Dedifferentiated amniotic fluid mesenchymal stem cell (primary cell): Measurements from ENCODE around the gene R3HDM1.
"Not testable (repeated sequence)": the region's sequence is repeated elsewhere in the genome, so short reads cannot be mapped to it uniquely, and the experiment has no call there.

Experiments used
- DNase-seq: peaks from one replicate; pipeline ENCODE4 v3.0.0-alpha.2; 2016; ENCODE audit errors: extremely low spot score

R3HDM1 gene

GRCh38 chr2:135570884-135571283 lies 39.6 kb downstream of the R3HDM1 start:
- no peak for DNase-seq

DNA sequence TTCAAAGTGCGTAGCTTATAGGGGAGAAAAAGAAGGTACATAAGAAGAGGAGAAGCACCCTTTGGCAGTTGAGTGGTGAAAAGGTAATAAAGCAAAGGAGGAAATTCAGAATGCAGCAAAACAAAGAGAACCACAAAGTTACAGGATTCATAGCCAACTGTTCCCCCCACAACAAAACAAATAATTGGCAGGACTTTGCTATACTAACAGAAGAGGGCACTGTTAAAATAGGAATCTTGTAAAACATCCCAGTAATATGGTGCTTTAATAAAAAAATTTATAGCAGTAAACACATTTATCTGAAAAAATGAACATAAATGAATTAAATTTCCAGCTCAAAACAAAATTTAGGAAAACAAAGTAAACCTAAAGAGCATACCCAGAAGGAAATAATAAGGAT lies 42.3 kb downstream of the R3HDM1 start:
- no peak for DNase-seq

GRCh38 chr2:135581282-135581681 lies 50.0 kb downstream of the R3HDM1 start:
- no peak for DNase-seq

GRCh38 chr2:135582383-135582782 lies 51.1 kb downstream of the R3HDM1 start:
- no peak for DNase-seq

- DNase-seq: no peak
Observed at GRCh38 chr2:135585586-135585985, 54.3 kb downstream of the R3HDM1 start.

DNA sequence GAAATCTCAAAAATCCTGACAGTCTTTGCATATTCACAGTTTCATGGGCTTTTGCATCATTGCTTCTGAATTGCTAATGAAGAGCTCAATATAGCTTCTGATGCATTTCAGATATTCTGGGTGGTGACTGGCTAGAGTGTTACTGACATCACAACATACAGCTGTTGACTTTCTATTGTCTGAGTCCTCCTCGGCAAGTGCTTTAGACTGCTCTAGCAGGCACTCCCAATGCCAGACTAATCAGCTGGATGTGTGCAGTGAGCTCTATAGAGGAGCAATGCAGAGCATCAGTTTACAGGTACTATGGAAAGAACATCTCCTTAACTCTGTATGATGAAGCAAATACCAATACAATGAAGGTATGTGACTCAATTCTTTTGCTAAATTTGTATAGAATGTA lies 54.9 kb downstream of the R3HDM1 start:
- DNase-seq: no peak

DNA sequence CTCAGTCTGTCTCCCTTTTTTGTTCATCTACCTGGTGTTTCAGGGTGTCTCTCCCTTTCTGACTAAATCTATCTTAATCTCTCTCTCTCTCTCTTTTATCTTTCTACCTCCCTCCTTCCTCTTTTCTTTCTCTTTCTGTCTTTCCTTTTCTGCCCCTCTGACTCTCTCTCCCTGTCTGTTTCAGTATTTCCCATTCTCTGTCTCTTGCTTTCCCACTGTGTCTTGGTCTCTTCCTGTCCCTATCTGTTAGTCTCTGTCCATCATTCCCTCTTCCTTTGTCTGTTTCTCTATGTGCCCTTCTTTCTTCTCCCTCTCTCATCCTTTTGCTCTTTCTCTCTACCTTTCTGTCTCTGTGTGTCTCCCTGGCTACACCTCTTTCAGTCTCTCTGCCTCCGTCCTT lies 56.7 kb downstream of the R3HDM1 start:
- no peak for DNase-seq

GRCh38 chr2:135590619-135591260 lies 59.5 kb downstream of the R3HDM1 start:
- DNase-seq: no peak

DNA sequence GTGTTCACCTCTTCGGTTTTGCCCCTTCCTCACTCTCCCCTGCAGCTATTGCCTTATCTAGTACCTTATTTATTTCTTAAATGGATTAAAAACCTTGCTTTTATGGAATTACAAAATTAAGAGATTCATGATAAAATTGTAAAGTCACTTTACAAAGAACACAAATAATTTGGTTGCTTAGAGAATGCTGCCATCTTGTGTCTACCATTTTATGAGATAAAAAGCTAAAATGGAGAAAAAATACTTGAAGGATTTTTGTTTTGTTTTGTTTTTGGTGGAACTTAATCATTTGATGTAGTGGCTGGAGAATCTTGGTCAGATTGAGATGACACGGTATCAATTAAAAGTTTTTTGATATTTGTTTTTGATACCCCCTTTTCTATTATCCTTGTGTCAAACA lies 69.6 kb downstream of the R3HDM1 start:
- no peak for DNase-seq

DNA sequence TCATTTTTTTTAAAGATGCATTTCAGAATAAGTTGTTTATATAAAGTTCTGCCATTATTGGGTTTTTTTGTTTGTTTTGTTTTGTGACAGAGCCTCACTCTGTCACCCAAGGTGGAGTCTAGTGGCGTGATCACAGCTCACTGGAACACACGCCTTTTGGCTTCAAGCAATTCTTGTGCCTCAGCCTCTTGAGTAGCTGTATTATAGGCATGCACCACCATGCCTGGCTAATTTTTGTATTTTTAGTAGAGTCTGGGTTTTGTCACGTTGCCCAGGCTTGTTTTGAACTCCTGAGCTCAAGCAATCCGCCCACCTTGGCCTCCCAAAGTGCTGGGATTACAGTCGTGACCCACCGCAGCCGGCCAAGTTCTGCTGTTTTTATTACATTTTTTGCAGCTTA lies 72.3 kb downstream of the R3HDM1 start:
- DNase-seq: no peak

DNA sequence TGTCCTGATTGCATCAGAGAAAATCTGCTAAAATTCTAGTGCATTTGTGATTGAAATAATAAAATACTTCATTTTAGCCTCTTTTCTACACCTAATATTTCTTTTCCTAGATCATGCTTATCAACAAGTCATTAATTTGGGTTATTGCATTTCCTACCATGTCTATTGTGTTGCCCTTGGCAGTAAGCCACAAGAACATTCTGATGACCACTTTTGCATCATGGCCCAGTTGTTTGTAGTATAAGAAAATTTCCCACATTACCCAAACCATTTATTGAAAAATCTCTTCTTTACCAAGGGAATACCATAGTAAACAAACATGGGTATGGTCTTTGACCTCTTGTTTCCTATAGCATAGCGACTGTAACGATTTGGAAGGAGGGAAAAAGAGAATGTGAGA lies 76.3 kb downstream of the R3HDM1 start:
- DNase-seq: no peak

DNA sequence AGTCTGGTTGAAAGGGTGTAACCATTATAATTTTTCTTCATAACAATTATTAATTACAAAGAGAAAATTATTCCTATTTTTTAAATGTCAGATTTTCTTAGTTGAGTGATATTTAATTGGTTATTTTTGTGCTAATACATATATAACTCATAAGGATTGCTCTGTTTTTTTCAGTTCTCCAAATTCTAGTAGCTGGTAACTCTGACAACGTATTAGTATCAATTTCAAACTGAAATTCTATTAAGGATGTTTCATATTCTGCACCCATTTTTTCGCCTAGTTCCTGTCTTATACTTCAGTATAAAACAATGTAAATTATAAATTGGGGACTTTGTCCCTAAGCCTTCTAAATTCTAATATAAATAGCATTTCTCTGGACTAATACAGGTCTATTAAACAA lies 81.0 kb downstream of the R3HDM1 start:
- DNase-seq: no peak

- no peak for DNase-seq
Observed at GRCh38 chr2:135615404-135615803, 84.1 kb downstream of the R3HDM1 start.

DNA sequence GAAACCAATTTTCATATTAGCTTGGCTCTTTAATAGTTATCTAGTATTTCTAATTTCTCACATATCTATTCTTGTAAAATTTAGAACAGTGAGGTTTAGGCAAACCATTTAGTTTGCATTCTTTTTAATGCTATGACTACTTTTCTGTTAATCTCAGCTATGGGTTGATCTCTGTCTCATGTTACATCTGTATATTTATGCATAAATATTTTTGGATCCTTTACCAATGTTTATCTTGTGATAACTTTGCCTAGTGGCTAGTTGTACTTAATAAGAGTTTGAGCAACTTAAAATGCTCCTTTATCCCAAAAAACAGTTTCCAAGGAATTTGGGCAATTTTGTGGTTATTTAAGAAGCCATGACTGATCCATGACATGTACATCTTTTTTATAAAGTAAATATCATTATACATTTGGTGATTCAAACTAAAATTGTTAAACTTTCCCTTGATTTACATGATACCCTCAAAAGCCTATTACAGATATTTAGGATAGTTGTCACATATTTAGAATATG lies 86.3 kb downstream of the R3HDM1 start:
- DNase-seq: no peak

DNA sequence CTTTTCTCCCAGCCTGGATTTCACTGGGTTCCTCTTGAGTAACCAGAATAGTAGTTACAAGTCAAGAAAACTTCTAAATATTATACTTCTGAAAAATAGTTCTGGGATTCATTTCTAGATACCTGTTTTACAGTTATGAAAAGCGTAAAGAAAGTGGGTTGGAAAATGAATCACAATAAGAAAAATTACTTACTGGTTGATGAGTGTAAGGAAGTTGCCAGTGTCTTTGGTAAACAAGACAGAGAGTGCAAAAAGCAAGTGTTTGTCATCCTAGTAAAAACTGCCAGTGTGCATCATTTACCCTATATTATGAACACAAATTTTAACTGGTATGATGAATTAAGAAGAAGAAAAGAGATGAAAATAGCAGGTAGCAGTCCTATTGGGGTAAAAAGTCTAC lies 88.9 kb downstream of the R3HDM1 start:
- no peak for DNase-seq

DNA sequence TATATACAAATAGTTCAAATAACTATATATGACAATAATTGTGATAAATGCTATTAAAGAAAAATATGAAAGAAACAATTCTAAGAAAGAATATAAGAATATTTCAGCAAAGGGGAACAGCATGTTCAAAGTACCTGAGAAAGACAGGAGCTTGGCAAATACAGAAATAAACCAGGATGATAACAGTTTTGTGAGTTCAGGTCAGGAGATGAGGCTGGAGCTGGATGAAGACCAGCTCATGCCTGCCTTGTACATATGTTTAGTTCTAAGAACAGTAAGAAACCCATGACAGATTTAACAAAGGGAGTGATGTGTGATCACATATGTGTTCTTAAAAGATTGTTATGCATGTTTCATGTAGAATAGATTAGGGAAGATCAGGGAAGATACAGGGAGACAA lies 98.2 kb downstream of the R3HDM1 start:
- no peak for DNase-seq

- DNase-seq: not testable (repeated sequence)
Observed at GRCh38 chr2:135630034-135630433, 98.8 kb downstream of the R3HDM1 start.

GRCh38 chr2:135630488-135630887 lies 99.2 kb downstream of the R3HDM1 start:
- no peak for DNase-seq

DNA sequence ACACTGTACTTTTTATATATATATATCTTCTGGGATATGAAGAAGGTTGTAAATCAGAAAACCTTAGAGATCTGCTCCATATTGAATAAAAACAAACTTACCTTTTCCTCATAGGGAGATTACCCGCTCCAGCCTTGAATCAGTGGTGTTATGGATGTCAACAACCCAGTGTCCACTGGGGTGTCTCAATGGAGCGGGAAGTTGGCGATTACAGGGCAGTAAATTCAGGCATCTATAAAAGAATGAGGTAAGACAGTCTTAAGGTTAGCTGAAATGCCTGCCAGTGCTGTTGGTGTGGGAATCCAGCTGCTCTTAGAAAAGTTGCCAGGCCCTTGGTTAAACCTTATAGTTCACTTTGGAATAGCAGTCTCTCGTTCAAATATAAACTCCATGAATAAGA lies 102.3 kb downstream of the R3HDM1 start:
- DNase-seq: no peak

- DNase-seq: no peak
Observed at GRCh38 chr2:135635212-135635835, 104.0 kb downstream of the R3HDM1 start.

- DNase-seq: no peak
Observed at GRCh38 chr2:135636982-135637381, 105.7 kb downstream of the R3HDM1 start.

- no peak for DNase-seq
Observed at GRCh38 chr2:135637456-135638087, 106.3 kb downstream of the R3HDM1 start.

- no peak for DNase-seq
Observed at GRCh38 chr2:135638825-135639224, 107.5 kb downstream of the R3HDM1 start.
